Fibroblast of the aortic adventitia (primary cell): Measurements from ENCODE around the gene HLA-DQB1. TPM values are rescaled to one million over a fixed set of nuclear protein-coding genes. Genes with fewer than 3 reads are reported as not detected.
"Not testable (repeated sequence)": the region's sequence is repeated elsewhere in the genome, so short reads cannot be mapped to it uniquely, and the experiment has no call there.

ENCODE experiments used
- DNase-seq: peaks from one replicate; pipeline ENCODE4 v3.0.0-alpha.2; 2010; ENCODE audit warnings: low read depth
- H3K4me3 ChIP-seq: 2 replicates; pipeline ENCODE4 v1.5.1; 2011; ENCODE audit warnings: low read depth, mild to moderate bottlenecking, control low read depth, low read length, moderate library complexity
- total RNA-seq: library from RNA; depleted of rRNA; stranded (reverse); fragments of >200 nt; gene quantifications from 2 replicates; pipeline ENCODE4 v1.2.3, GENCODE V29; 2012; ENCODE audit warnings: low replicate concordance
- TF ChIP-seq, protein P1 (sequence below): IDR thresholded peaks from 2 replicates; pipeline ENCODE4 v1.5.1; 2011; ENCODE audit warnings: mild to moderate bottlenecking, low read length, control low read depth, inconsistent platforms; ENCODE audit not compliant: insufficient read depth

The HLA-DQB1 gene
- not detected in 2 replicates for total RNA-seq

DNA sequence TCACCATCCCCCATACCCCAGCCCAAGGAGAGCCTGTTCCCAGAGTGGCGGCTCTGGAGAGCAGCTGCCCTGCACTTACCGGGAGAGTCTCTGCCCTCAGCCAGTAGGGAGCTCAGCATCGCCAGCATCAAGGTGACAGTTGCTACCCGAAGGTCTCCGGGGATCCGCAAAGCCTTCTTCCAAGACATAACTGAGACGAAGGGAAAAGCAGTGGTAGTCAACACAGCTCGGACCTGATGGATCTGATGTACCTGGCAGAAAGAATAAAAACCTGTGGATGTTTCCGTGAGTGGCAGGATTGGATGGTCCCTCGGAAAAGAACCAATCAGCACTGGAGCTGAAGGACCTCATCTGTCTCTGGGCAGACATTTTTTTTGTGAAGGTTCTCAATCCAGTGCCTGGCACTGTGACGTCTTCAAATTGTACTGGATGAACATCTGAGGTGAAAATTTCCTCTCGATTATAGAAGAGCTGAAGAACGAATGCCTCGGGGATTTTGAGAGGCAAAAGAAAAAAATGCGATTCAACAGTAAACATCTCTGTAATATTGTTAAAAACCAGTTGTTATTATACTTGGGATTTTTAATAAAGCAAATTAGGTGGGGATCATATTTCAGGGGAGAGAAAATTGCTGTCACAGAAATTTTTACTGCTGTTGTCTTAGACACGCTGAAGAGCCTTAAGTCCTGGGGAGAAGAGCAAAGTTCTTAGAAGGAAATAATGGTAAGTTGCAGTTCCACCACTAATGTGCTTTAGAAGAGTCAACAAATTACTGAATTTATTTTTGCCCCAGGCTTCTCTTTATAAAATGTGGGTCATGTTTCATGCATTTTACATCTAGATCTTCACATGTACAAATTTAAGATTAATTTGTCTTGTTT, at the start of gene HLA-DQB1:
Gene HLA-DQB1, minus strand, starts transcription at position 238 of the 881 bp plus-strand sequence. Its CDS starts 50 bp downstream, at position 188.
- no peak for DNase-seq

DNA sequence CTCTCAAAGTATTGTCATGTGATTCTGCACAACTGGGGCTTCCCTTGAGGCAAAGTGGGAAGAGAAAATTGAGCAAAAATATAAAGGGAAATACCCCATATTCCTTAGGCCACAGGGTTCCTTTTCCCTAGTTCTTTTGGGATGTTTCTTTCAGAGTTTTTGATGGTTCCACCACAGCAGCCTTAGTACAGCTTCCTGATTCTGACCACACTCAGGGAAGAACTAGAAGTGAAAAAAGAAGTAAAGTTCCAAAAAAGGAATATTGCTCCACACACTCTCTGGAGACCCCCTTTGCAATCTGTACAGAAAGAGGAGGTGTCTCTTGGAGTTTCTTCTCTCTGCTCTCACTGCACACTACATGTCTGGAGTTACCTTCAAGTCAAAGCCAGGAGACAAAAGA, 46.8 kb upstream of the HLA-DQB1 start:
- H3K4me3 ChIP-seq, result no peak overlapping the region
- DNase-seq, result no peak
- TF ChIP-seq, protein P1, sequence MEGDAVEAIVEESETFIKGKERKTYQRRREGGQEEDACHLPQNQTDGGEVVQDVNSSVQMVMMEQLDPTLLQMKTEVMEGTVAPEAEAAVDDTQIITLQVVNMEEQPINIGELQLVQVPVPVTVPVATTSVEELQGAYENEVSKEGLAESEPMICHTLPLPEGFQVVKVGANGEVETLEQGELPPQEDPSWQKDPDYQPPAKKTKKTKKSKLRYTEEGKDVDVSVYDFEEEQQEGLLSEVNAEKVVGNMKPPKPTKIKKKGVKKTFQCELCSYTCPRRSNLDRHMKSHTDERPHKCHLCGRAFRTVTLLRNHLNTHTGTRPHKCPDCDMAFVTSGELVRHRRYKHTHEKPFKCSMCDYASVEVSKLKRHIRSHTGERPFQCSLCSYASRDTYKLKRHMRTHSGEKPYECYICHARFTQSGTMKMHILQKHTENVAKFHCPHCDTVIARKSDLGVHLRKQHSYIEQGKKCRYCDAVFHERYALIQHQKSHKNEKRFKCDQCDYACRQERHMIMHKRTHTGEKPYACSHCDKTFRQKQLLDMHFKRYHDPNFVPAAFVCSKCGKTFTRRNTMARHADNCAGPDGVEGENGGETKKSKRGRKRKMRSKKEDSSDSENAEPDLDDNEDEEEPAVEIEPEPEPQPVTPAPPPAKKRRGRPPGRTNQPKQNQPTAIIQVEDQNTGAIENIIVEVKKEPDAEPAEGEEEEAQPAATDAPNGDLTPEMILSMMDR, result no peak

More for the DNA sequence above, at the start of gene HLA-DQB1:
- TF ChIP-seq, protein P1, result no peak
- H3K4me3 ChIP-seq, result no peak within 1 kb of the TSS

DNA sequence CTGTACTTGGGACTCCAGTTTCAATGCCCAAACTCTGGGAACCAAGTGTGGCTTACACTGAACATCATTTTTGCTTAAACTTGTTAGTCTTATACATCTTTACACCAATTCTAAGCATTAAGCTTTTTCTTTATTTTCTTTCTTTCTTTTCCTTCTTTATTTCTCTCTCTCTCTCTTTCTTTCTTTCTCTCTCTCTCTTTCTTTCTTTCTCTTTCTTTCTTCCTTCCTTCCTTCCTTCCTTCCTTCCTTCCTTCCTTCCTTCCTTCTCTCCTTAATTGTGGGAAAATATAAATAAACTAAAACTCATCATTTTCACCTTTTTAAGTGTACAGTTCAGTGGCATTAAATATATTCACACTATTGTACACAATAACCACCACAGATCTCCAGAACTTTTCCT, 43.2 kb upstream of the HLA-DQB1 start:
- no peak overlapping the region for H3K4me3 ChIP-seq
- TF ChIP-seq, protein P1, result no peak
- no peak for DNase-seq

DNA sequence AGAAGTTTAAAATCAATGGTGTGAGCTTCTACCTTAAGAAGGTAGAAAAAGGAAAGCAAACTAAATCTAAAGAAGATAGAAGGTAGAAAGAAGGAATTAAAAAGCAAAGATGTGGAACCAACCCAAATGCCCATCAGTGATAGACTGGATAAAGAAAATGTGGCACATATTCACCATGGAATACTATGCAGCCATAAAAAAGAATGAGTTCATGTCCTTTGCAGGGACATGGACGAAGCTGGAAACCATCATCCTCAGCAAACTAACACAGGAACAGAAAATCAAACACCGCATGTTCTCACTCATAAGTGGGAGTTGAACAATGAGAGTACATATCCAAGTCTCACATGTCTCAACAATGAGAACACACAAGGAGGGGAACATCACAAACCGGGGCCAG, 38.7 kb upstream of the HLA-DQB1 start:
- not testable (repeated sequence) for DNase-seq, H3K4me3 ChIP-seq

DNA sequence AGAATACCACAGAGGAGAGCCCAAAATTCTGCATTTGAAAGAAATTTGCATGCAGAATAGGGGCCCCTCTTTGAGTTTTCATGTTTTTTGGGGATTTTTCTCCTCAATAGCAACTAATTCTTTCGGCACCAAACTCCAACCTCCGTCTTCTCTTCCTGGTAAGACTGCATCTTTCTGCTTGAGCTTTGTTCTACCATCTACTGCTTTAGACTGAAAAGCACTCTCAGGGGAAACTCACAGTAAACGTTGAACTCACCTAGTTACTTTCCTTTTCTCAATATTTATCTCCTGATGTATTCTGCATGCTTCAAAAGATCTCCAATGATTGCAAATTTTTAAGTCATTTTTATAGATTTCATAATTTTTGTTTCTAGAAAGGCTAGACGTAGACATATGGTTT, 36.9 kb upstream of the HLA-DQB1 start:
- TF ChIP-seq, protein P1, result no peak
- no peak for DNase-seq

DNA sequence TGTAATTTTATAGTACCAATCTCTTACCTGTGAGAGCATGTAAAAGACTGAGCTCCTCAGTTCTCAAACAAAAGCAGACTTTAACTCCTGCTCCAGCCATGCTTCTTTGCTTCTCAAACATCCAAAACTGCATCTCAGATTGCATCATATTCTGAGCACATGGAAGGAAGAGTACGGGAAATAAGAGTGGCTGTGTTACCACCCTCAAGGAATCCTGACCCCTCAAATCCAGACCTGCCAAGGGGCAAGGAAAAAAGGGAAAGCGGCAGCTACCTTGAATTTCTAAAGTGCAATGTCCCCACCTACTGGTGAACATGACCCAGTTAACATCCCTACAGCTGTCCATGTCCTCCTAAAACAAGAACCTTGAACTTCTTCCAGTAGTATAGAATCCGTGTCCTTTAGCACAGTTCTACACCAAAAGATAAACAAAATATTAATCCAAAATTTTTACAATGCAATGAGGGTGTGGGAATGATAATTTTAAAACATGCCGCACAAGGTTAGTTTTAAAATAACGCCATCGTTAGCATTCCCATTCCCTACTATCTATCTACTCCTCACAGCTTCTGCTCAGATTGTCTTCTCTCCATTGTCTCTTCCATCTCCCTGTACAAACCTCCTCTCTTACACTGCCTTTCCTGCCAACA, 34.1 kb upstream of the HLA-DQB1 start:
- TF ChIP-seq, protein P1, result peak; percentile 69
- no peak overlapping the region for H3K4me3 ChIP-seq
- peak; percentile 79 for DNase-seq

More for the DNA sequence above, 36.9 kb upstream of the HLA-DQB1 start:
- no peak overlapping the region for H3K4me3 ChIP-seq

DNA sequence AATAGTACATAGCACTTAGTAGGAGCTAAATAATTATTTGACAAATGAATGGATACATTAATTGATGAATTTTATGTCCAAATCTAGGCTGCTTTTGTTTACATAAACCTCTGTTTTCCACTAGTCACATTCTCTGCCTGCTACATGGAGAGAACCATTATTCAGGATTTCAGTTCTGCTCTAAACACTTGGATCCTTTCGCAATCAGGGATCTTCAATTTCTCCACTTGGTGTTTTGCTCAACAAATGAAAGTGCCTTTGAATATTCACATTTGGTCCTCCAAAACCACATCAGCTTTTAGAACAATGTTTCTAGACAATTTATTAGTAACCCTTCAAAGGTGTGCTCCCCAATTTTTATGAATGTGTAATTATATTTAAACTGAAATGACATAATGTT, 30.6 kb upstream of the HLA-DQB1 start:
- no peak overlapping the region for H3K4me3 ChIP-seq
- TF ChIP-seq, protein P1, result no peak
- DNase-seq, result no peak
